ENCODE results near the gene TMEM255B.
"Not testable (repeated sequence)": the region's sequence is repeated elsewhere in the genome, so short reads cannot be mapped to it uniquely, and the experiment has no call there.

TMEM255B gene

DNA sequence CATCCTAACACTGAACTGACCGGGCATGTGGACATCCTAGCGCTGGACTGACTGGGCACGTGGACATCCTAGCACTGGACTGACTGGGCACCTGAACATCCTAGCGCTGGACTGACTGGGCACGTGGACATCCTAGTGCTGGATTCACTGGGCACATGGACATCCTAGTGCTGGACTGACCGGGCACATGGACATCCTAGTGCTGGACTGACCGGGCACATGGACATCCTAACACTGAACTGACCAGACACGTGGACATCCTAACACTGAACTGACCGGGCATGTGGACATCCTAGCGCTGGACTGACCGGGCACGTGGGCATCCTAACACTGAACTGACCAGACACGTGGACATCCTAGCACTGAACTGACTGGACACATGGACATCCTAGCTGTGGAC lies 30.9 kb downstream of the TMEM255B start:
- DNase-seq: not testable (repeated sequence)

DNA sequence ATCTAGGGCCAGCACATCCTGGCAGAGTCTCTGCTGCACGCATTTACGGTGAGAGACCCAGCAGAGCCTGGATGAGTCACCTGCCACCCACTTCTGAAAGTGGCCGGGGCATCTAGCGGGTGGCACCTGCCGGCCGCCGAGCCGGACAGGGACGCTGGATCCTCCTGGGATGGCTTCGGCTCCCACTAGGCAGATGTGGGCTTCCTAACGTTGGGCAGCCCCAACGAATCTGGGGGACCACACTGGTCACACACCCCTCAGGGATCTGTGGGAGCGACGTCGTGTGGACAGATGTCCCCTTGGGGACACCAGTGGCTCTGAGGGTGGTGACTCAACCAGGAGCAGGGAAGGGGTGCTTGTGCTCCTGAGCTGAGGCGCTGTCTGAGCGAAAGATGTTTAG lies 32.2 kb downstream of the TMEM255B start:
- DNase-seq: no peak

GRCh38 chr13:113791761-113792160 lies 32.7 kb downstream of the TMEM255B start:
- no peak for DNase-seq

DNA sequence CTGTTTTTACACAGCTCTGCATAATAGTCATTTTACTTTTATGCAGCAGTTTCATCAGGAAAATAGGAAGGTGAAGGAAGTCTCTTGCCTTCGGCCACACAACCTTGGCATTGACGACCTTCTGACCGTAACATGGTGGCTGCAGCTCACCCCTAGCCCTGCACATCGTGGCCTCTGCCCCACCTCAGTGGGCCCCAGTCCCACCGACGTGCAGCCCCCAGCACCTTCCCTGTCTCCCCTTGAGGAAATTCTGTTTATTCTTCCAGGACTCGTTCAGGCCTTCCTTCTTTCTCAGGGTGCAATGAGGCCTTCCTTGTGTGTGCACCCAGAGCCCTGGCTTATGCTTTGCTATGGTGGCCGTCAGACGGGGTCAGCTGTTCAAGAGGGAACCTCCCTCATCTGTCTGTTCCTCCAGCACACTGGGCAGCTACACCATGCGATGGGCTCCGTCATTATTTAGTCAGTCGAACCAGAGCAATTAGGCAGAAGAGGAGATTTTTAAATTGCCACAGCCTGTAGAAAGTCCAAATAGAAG lies 33.3 kb downstream of the TMEM255B start:
- no peak for DNase-seq

- DNase-seq: no peak
Observed at GRCh38 chr13:113792886-113793717, 34.1 kb downstream of the TMEM255B start.

DNA sequence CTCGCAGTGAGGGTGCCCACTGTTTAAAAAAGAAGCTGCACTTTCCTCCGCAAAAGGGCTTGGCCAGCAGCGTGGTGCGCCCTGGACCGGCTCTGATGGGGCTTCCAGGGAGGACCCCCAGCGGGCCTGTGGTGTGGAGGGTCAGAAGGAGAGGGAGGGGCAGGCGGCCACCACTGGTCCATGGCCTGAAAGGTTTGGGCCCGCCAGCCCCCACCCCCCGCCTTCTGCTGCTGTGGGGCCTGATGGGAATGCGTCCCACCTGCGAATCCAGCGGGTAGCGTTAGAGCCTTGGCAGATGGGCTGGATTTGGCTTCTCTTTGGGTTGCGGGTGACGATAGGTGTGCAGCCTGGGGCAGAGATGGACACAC lies 34.7 kb downstream of the TMEM255B start:
- DNase-seq: no peak

DNA sequence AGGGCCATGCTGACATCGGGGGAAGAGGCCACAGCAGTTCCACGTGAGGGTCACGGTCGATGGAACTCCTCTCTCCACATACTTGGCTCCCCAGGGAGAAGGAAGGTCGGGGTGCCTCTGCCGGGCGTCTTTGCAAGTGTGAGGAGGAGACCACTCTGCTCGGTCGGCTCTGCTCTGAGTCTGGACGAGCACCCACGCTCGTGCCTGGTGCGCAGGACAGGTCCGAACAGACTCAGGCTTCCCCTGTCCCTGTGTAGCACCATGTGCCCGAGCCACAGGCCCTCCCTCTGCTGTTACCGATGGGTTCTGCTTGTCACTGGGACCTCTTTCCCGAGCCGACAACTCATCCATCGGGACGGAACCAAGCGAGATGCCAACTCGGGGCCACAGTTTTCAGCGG lies 35.1 kb downstream of the TMEM255B start:
- DNase-seq: no peak

DNA sequence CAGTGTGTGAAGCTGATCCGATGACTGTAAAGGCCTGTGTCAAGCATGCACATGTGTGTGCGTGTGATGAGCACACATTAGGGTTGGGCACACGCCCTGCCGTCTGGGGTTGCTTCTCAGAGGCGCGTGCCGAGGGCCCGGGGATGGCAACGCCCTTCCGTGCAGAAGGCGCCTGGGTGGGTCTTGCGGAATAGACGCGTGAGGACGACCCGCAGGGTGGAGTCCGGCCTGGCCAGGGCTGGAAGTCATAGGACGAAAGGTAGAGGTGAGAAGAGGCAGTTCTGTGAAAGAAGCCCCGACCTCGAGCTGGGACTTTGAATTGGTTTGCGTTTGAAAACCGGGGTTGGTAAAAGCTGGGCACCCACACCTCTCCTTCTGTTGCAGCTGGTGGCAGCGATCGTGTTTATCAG lies 35.7 kb downstream of the TMEM255B start:
- DNase-seq: no peak

DNA sequence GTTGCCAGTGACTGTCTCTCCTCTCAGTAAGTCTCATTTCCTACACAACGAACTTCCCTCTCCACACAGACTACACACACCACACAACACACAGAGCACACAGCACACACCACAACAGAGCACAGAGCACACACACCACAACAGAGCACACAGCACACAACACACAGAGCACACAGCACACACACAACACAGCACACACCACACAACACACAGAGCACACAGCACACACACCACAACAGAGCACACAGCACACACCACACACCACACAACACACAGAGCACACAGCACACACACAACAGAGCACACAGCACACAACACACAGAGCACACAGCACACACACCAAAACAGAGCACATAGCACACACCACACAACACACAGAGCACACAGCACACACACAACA lies 36.3 kb downstream of the TMEM255B start:
- not testable (repeated sequence) for DNase-seq

DNA sequence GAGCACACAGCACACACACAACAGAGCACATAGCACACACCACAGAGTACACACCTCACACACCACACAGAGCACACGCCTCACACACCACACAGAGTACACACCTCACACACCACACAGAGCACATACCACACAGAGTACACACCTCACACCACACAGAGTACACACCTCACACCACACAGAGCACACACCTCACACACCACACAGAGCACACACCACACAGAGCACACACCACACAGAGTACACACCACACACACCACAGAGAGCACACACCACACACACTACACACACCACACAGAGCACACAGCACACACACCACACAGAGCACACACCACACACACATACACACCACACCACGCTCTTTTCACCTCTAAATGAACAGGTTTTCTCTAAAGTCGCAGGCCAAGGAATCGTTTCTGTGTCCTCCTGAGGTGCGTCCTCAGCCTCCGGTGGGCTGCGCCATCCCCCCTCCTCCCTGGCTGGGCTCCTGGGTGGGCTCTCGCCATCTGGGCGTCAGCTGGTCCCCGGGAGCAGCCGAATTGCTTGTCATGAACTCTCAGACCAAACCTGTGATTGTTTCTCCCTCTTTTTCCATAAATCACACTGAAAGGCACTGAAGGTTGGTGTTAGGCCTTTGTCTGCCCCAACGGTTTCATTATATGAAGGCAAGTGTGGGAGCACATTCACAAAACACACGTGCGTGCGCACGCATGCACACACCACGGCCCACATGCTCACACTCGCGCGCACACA lies 37.4 kb downstream of the TMEM255B start:
- DNase-seq: no peak

DNA sequence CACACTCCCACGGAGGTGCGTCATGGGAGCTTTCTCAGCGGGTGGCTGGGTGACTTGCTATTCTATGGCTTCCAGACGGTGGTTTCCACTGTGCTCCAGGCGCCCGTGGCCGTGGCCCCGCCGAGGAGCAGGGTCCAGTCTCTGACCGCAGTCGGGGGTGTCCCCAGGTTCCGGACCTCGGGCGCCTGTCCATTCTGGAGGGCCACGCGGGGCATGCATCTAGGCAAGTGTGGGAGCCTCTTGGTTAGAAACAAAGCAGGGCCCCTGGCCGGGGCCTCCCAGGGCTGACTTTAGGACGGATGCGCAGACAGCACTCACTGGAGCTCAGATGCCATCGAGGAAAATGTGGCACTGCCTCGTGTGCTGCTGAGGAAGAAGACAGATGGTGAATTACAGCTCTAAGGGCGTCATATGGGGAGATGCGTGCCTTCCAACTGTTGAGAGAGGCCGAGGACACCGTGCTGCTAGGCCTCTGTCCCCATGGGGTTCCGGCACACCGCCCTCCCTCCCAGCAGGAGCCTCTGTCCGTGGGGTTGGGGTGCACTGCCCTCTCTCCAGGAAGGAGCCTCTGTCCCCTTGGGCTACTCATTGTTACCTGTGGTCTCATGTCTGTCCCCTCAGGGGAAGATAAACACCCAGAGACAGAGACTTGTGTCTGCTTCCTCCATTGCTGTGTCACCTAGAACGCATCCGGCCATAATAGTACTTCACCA lies 38.1 kb downstream of the TMEM255B start:
- DNase-seq: no peak

GRCh38 chr13:113798200-113798811 lies 39.3 kb downstream of the TMEM255B start:
- no peak for DNase-seq

DNA sequence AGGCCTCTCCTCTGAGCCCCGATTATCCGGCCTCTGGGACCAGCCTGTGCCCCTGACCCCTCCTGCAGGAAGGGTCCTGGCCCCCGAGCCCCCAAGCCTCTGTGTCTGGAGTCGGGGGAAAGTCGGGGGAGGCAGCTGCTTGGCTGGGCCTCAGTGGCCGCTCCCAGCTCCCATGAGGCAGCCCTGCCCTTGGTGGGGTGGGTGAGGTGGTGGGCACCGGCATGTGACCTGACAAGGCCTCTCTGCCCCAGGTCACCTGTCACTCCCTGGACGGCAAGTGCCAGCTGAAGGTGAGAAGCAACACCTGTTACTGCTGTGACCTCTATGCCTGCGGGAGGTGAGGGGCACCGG lies 41.5 kb downstream of the TMEM255B start:
- DNase-seq: no peak

GRCh38 chr13:113801289-113801961 lies 42.4 kb downstream of the TMEM255B start:
- DNase-seq: no peak

DNA sequence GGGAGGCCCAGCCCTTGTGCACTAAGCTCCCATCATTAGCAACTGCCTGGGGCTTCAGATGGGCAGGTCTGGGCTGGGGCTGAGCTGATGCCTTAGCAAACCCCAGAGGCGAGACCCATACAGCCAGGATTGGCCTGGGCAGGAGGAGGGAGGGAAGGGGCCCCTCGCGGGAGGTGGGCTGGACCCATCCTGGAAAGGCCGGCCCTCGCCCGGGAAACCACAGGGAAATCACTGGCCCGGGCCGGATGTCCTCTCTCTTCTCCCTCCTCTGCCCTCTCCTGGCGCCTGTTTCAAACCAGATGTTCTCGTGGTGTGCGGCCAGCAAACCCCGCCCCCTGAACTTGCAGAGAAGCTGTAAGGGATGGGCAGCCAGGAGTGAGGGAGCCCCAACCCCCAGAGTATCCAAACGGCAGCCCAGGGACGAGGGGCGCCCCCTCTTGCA lies 43.1 kb downstream of the TMEM255B start:
- peak; percentile 25 to 66 (median 49) for DNase-seq

DNA sequence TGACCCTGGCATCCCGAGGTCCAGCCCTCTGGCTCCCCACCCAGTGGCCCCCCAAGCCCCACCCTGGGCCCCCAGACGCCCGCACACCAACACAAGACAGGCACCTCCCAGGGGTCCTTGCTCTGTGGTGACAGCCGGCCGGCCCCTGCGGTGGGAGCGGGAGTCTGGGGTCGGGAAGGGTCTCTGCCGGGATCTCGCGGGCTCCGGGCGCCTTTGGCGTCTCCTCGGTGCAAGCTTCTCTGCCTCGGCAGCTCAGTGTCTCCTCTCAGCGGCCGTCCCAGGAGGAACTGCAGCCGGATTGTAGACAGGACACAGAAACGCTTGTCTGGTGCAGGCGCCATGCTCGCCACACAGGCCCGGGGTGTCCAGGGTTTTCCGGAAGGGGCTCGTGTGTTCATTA lies 43.7 kb downstream of the TMEM255B start:
- no peak for DNase-seq

DNA sequence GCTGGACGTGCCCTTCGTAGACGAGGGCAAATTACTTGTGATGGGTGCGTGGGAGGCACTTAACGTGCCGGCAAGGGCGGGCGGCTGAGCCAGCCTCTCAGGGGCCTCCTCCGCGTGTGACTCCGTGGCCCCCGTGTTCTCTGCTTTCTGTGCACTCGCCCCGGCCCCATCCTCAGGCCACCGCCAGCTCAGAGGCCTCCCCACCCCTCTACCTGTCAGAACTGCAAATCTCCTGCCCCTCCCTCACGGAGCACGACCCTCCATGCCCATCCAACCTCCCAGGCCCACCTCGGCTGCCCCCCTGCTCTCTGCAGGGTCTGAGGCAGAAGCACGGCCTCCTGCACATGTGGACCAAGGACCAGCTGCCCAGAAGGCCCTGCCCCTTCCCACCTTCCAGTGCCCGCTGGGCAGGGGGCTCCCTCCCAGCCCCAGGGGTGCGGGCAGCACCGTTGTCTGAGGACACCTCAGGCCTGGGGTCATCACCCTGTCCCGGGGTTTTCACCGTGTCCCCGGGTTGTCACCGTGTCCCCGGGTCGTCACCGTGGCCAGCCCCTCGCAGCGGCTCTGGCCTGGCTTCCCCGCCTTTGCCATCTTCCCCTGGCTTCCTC lies 44.5 kb downstream of the TMEM255B start:
- no peak for DNase-seq

DNA sequence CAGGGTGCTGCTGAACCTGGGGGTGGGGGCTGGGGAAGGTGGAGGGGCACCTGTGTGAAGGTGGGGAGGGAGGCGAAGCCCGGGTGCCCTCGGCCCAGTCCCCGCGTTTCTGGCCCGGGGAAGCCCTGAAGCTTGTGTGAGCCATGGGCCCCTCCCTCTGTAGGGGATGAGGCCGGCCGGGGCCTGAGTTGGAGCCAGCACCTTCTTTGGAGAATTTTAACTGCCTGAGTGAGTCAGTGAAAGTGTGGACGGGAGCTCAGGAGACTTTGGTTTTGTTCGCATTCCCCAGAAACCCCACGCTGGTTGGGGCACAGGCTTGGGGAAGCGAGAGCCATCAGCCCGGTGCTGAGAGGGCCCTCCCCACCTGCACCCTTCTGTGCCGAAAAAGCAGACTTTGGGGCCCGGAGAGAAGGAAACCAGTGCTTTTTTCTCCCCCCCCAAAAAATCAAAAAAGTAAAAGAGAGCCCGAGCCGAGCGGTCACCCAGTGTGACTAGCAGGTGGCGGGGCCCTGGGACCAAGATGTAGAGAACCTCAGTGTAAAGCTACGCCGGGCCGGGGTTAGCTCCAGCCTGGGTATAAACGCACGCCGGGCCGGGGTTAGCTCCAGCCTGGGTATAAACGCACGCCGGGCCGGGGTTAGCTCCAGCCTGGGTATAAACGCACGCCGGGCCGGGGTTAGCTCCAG lies 45.1 kb downstream of the TMEM255B start:
- DNase-seq: no peak

GRCh38 chr13:113804703-113805430 lies 45.8 kb downstream of the TMEM255B start:
- no peak for DNase-seq

- no peak for DNase-seq
Observed at GRCh38 chr13:113805431-113806103, 46.5 kb downstream of the TMEM255B start.
